GM12878 (cell line): ENCODE measurements around the gene DOCK1. TPM values are rescaled to one million over a fixed set of nuclear protein-coding genes. Genes with fewer than 3 reads are reported as not detected.

Source experiments
- ATAC-seq: fragments of 200-7000 bp; cut with Tn5 transposase; 3 replicates; pipeline ENCODE4 v1.9.1; 2020; ENCODE audit warnings: mild to moderate bottlenecking, moderate library complexity
- BruUV-seq: library from RNA; stranded (reverse); fragments of 400-500 nt; replicated peaks from 2 replicates; lab custom pipeline; 2021; lab: Mats Ljungman, UMichigan
- CTCF ChIA-PET: fragments of 300-600 bp; sonication (Branson Sonifier 250); formaldehyde crosslinking; extraction: SDS; loops from one replicate; lab custom pipeline; 2021; ENCODE audit warnings: inconsistent platforms; lab: Yijun Ruan, JAX
- POLR2A ChIA-PET: fragments of 350-600 bp; formaldehyde crosslinking; extraction: SDS; loops from one replicate; lab custom pipeline; 2021; ENCODE audit warnings: inconsistent platforms; lab: Charles Lee
- RAD21 ChIA-PET: fragments of 300-600 bp; sonication (Branson Sonifier 250); formaldehyde crosslinking; loops from one replicate; lab custom pipeline; 2023; ENCODE audit warnings: antibody characterized with exemption; ENCODE audit not compliant: unreplicated experiment; lab: Charles Lee
- SMC1A ChIA-PET: fragments of 300-600 bp; sonication (Branson Sonifier 250); formaldehyde crosslinking; loops from one replicate; lab custom pipeline; 2023; ENCODE audit not compliant: unreplicated experiment, uncharacterized antibody; lab: Charles Lee
- DNase-seq: peaks from one replicate; pipeline ENCODE4 v3.0.0-alpha.2; 2011; ENCODE audit warnings: low read depth, low spot score
- FAIRE-seq: peaks from 3 replicates; lab custom pipeline; 2011; peaks lifted over from hg19 to GRCh38; lab: Jason Lieb, UNC
- H2AFZ ChIP-seq: 2 replicates; pipeline ENCODE4 v1.6.0; 2011; ENCODE audit warnings: low read depth, low read length, control low read depth; ENCODE audit not compliant: control insufficient read depth
- H3K27ac ChIP-seq: 2 replicates; pipeline ENCODE4 v1.5.1; 2011; ENCODE audit warnings: control low read depth; ENCODE audit not compliant: control insufficient read depth, insufficient read depth
- H3K27me3 ChIP-seq, 2 experiments: replicated peaks in 1 of 2; 2 replicates each; pipeline versions ENCODE4 v1.6.0 to v1.6.1; 2011; ENCODE audit warnings: low read length in 1 of 2; ENCODE audit not compliant: control insufficient read depth in 2 of 2, insufficient read depth in 2 of 2
- H3K36me3 ChIP-seq, 2 experiments: 2 replicates each; pipeline ENCODE4 v1.5.1; 2011; ENCODE audit warnings: low read length in 1 of 2; ENCODE audit not compliant: control insufficient read depth in 2 of 2, insufficient read depth in 2 of 2
- H3K4me1 ChIP-seq: 2 replicates; pipeline ENCODE4 v1.6.1; 2011; ENCODE audit warnings: mild to moderate bottlenecking, low read length, moderate library complexity, mixed read lengths; ENCODE audit not compliant: control insufficient read depth, insufficient read depth
- H3K4me2 ChIP-seq: 2 replicates; pipeline ENCODE4 v1.6.0; 2011; ENCODE audit warnings: control low read depth; ENCODE audit not compliant: control insufficient read depth, insufficient read depth
- H3K4me3 ChIP-seq: fragments of 200-600 bp; sonication (generic); 2 replicates; pipeline ENCODE4 v1.5.1; 2016
- H3K79me2 ChIP-seq: 2 replicates; pipeline ENCODE4 v1.6.0; 2011; ENCODE audit warnings: low read length; ENCODE audit not compliant: control insufficient read depth, insufficient read depth
- H3K9ac ChIP-seq: 2 replicates; pipeline ENCODE4 v1.8.0; 2011; ENCODE audit warnings: low read length, control low read depth, mixed read lengths; ENCODE audit not compliant: control insufficient read depth, insufficient read depth
- H3K9me3 ChIP-seq: replicated peaks from 3 replicates; pipeline ENCODE4 v1.5.1; 2011; ENCODE audit warnings: mild to moderate bottlenecking, low read length; ENCODE audit not compliant: control insufficient read depth, insufficient read depth
- H4K20me1 ChIP-seq: 2 replicates; pipeline ENCODE4 v1.6.0; 2011; ENCODE audit not compliant: control insufficient read depth, insufficient read depth
- CBX5 ChIP-seq: sonication (generic); IDR thresholded peaks from 2 replicates; pipeline ENCODE4 v1.6.1; 2016; ENCODE audit warnings: low read depth, moderate library complexity, mild to moderate bottlenecking, inconsistent platforms
- CREM ChIP-seq: IDR thresholded peaks from 2 replicates; pipeline ENCODE4 v1.6.1; 2014; ENCODE audit warnings: antibody characterized with exemption, low read depth
- NFIC ChIP-seq: IDR thresholded peaks from 2 replicates; pipeline ENCODE4 v1.6.1; 2012; ENCODE audit warnings: low read depth, mild to moderate bottlenecking, inconsistent platforms, low read length, moderate library complexity
- NFXL1 ChIP-seq: fragments of 450-650 bp; IDR thresholded peaks from 2 replicates; pipeline ENCODE4 v1.6.1; 2017; ENCODE audit warnings: antibody characterized with exemption, mild to moderate bottlenecking, borderline replicate concordance
- POLR2AphosphoS2 ChIP-seq: IDR thresholded peaks from 2 replicates; pipeline ENCODE4 v1.6.1; 2011; ENCODE audit warnings: low read depth, mild to moderate bottlenecking, low read length, improper control_type of control experiment, moderate library complexity
- RAD21 ChIP-seq: IDR thresholded peaks from 2 replicates; pipeline ENCODE4 v1.6.1; 2011; ENCODE audit warnings: mild to moderate bottlenecking, low read depth, low read length, moderate library complexity; ENCODE audit not compliant: insufficient read depth
- SIN3A ChIP-seq: IDR thresholded peaks from 2 replicates; pipeline ENCODE4 v1.6.1; 2012; ENCODE audit warnings: low read depth, low read length, improper control_type of control experiment
- SPI1 ChIP-seq: IDR thresholded peaks from 2 replicates; pipeline ENCODE4 v1.6.1; 2011; ENCODE audit warnings: low read depth, mild to moderate bottlenecking, low read length, moderate library complexity, borderline replicate concordance; ENCODE audit not compliant: insufficient read depth
- ZNF274 ChIP-seq: IDR thresholded peaks from one replicate; pipeline ENCODE4 v1.8.0; 2011; ENCODE audit not compliant: insufficient read length, insufficient read depth
- ZNF384 ChIP-seq: IDR thresholded peaks from 2 replicates; pipeline ENCODE4 v1.6.1; 2012; ENCODE audit warnings: low read depth, mild to moderate bottlenecking, low read length, improper control_type of control experiment, borderline replicate concordance
- WGBS: methylation state at CpG from one replicate; pipeline ENCODE4 v1.1.6; 2016; ENCODE audit warnings: low lambda C conversion rate; ENCODE audit not compliant: insufficient replicate concordance, insufficient coverage; ENCODE audit errors: missing lambda C conversion rate; 5-methylcytosine and 5-hydroxymethylcytosine counted together
- in situ Hi-C: fragments of 300-500 bp; cut with MboI; formaldehyde crosslinking; loops from 9 replicates; pipeline ENCODE4 v1.14.3; 2018; ENCODE audit warnings: mixed read lengths
- intact Hi-C: fragments of 100-400 bp; cut with micrococcal nuclease; formaldehyde crosslinking; loops from one replicate; pipeline ENCODE4 v1.14.2; 2022; ENCODE audit not compliant: unreplicated experiment
- polyA plus RNA-seq, 11 experiments: library from polyadenylated mRNA; depleted of rRNA in 4 of 11; unstranded in 6 of 11; stranded (reverse) in 5 of 11; fragments of >200 nt; fragmentation: Nextera tagmentation in 4 of 11; fragmentation: Illumina TruSeq in 1 of 11; extraction: Ambion mirVana in 4 of 11; extraction: Trizol in 1 of 11; gene quantifications; 1 replicate in 1 of 11; 2 replicates in 10 of 11; pipeline versions ENCODE4 v1.2.1 to v1.2.3, GENCODE V29; 2011 to 2016; ENCODE audit warnings: inconsistent platforms in 2 of 11, missing spikeins in 2 of 11, low read depth in 1 of 11
- total RNA-seq, 4 experiments: library from RNA; depleted of rRNA in 3 of 4; stranded (reverse); fragments of >200 nt in 3 of 4; fragmentation: Illumina TruSeq in 1 of 4; extraction: Trizol in 1 of 4; gene quantifications; 2 replicates each; pipeline versions ENCODE4 v1.2.1 to v1.2.3, GENCODE V29; 2013 to 2021
- TF ChIP-seq, protein P1 (sequence below): fragments of 450-650 bp; conservative IDR thresholded peaks from 2 replicates; pipeline ENCODE4 v1.6.1; 2017; ENCODE audit warnings: mild to moderate bottlenecking, moderate library complexity
- TF ChIP-seq, protein P2 (sequence below): fragments of 450-650 bp; IDR thresholded peaks from 2 replicates; pipeline ENCODE4 v1.6.1; 2014; ENCODE audit warnings: mild to moderate bottlenecking
- TF ChIP-seq, protein P3 (sequence below): IDR thresholded peaks from 2 replicates; pipeline ENCODE4 v1.6.1; 2011; ENCODE audit warnings: borderline replicate concordance, low read depth, mild to moderate bottlenecking, moderate library complexity, mixed read lengths, low read length; ENCODE audit not compliant: insufficient read depth; ENCODE audit errors: extremely low read length
- TF ChIP-seq, protein P4 (sequence below): fragments of 450-650 bp; formaldehyde crosslinking; IDR thresholded peaks from 2 replicates; pipeline ENCODE4 v1.4.0; 2020; ENCODE audit warnings: mild to moderate bottlenecking, moderate library complexity

Gene DOCK1
- total and polyA plus RNA-seq, 10 of the 15 experiments (the other 5 are each of a cell fraction or from before 2014, with no cell fraction given) = 0.05 to 0.18 TPM; not detected in 8

DNA sequence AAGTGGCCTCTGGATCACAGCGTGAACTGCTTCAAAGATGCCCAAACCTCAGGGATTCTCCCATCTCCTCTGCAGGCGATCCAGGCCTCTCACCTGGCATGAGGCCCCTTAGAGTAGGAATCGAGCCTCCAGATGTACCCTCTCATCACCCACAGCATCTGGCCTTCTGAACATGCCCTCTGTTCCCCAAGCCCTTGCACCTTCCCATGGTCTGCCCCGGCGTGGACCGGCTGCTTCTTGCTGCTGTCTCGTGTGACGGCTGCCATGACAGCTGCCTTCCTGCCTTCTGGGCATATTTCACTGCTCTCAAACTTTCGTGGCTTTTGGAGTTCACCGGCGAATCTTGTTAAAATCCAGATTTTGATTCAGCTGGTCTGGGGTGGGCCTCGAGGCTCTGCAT lies 486.6 kb downstream of the DOCK1 start:
- Histone ChIP-seq H3K4me3 (no peak overlapping the region), H3K9me3 (no peaks in the 10 kb centered on the region), H3K79me2 (no peaks in the 10 kb centered on the region), H3K9ac (no peak overlapping the region), H2AFZ (no peak overlapping the region), H3K27me3 (no peaks in the 10 kb centered on the region), H3K4me2 (no peak overlapping the region), H3K27ac (no peak overlapping the region), H3K4me1 (no peaks in the 10 kb centered on the region), H4K20me1 (no peaks in the 10 kb centered on the region), H3K36me3 (no peaks in the 10 kb centered on the region)
- DNase-seq (no peak), ATAC-seq (no peak), FAIRE-seq (no peak)
- no peak for TF ChIP-seq NFXL1
- TF ChIP-seq, protein P1, sequence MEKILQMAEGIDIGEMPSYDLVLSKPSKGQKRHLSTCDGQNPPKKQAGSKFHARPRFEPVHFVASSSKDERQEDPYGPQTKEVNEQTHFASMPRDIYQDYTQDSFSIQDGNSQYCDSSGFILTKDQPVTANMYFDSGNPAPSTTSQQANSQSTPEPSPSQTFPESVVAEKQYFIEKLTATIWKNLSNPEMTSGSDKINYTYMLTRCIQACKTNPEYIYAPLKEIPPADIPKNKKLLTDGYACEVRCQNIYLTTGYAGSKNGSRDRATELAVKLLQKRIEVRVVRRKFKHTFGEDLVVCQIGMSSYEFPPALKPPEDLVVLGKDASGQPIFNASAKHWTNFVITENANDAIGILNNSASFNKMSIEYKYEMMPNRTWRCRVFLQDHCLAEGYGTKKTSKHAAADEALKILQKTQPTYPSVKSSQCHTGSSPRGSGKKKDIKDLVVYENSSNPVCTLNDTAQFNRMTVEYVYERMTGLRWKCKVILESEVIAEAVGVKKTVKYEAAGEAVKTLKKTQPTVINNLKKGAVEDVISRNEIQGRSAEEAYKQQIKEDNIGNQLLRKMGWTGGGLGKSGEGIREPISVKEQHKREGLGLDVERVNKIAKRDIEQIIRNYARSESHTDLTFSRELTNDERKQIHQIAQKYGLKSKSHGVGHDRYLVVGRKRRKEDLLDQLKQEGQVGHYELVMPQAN = no peak
- no peak for TF ChIP-seq SIN3A
- TF ChIP-seq CREM = no peak
- no peak for TF ChIP-seq SPI1
- TF ChIP-seq CBX5 = no peak
- no peak for TF ChIP-seq ZNF384
- no peak for TF ChIP-seq RAD21
- TF ChIP-seq, protein P2, sequence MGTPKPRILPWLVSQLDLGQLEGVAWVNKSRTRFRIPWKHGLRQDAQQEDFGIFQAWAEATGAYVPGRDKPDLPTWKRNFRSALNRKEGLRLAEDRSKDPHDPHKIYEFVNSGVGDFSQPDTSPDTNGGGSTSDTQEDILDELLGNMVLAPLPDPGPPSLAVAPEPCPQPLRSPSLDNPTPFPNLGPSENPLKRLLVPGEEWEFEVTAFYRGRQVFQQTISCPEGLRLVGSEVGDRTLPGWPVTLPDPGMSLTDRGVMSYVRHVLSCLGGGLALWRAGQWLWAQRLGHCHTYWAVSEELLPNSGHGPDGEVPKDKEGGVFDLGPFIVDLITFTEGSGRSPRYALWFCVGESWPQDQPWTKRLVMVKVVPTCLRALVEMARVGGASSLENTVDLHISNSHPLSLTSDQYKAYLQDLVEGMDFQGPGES = no peak
- no peak for TF ChIP-seq NFIC
- TF ChIP-seq, protein P3, sequence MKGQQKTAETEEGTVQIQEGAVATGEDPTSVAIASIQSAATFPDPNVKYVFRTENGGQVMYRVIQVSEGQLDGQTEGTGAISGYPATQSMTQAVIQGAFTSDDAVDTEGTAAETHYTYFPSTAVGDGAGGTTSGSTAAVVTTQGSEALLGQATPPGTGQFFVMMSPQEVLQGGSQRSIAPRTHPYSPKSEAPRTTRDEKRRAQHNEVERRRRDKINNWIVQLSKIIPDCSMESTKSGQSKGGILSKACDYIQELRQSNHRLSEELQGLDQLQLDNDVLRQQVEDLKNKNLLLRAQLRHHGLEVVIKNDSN = no peak
- TF ChIP-seq POLR2AphosphoS2 = no peak
- TF ChIP-seq, protein P4, sequence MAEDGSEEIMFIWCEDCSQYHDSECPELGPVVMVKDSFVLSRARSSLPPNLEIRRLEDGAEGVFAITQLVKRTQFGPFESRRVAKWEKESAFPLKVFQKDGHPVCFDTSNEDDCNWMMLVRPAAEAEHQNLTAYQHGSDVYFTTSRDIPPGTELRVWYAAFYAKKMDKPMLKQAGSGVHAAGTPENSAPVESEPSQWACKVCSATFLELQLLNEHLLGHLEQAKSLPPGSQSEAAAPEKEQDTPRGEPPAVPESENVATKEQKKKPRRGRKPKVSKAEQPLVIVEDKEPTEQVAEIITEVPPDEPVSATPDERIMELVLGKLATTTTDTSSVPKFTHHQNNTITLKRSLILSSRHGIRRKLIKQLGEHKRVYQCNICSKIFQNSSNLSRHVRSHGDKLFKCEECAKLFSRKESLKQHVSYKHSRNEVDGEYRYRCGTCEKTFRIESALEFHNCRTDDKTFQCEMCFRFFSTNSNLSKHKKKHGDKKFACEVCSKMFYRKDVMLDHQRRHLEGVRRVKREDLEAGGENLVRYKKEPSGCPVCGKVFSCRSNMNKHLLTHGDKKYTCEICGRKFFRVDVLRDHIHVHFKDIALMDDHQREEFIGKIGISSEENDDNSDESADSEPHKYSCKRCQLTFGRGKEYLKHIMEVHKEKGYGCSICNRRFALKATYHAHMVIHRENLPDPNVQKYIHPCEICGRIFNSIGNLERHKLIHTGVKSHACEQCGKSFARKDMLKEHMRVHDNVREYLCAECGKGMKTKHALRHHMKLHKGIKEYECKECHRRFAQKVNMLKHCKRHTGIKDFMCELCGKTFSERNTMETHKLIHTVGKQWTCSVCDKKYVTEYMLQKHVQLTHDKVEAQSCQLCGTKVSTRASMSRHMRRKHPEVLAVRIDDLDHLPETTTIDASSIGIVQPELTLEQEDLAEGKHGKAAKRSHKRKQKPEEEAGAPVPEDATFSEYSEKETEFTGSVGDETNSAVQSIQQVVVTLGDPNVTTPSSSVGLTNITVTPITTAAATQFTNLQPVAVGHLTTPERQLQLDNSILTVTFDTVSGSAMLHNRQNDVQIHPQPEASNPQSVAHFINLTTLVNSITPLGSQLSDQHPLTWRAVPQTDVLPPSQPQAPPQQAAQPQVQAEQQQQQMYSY (CRISPR knock-in tag) = no peak
- TF ChIP-seq ZNF274 = no peak
- SMC1A ChIA-PET = no interaction called here
- RAD21 ChIA-PET = no interaction called here
- in situ Hi-C loops (no loop called here), intact Hi-C loops (no loop called here)
- CTCF ChIA-PET = interaction anchor here (0.7 kb wide), 1 partner anchor 359 kb away, joined by 3 read pairs; no protein-coding TSS in a partner anchor
- WGBS = 36% methylated on average over 12 of the region's 12 CpGs
- POLR2A ChIA-PET = no interaction called here
- BruUV-seq = no TSS peak
